K562 (cell line): ENCODE results near the gene PSMG3. TPM values are rescaled to one million over a fixed set of nuclear protein-coding genes. Genes with fewer than 3 reads are reported as not detected.
A peak's percentile ranks its signal among the peaks of the same experiment; 100 is the strongest.

Experiments used
- BCL6 ChIP-seq: fragments of 250-450 bp; sonication (Bioruptor Pico); IDR thresholded peaks from 2 replicates; pipeline ENCODE4 v1.4.0; 2020
- CREB3L1 ChIP-seq: fragments of 450-650 bp; IDR thresholded peaks from 2 replicates; pipeline ENCODE4 v1.6.1; 2014; ENCODE audit warnings: low read depth, mild to moderate bottlenecking, moderate library complexity, borderline replicate concordance
- CTCFL ChIP-seq: IDR thresholded peaks from 2 replicates; pipeline ENCODE4 v1.6.1; 2011; ENCODE audit warnings: borderline replicate concordance, low read depth, mild to moderate bottlenecking, moderate library complexity, low read length; ENCODE audit not compliant: insufficient read depth, poor library complexity, severe bottlenecking
- ILK ChIP-seq: fragments of 450-650 bp; IDR thresholded peaks from 2 replicates; pipeline ENCODE4 v1.6.1; 2016; ENCODE audit warnings: missing genetic modification characterization, low read depth, mild to moderate bottlenecking, missing compliant biosample characterization, moderate library complexity, borderline replicate concordance
- MBD2 ChIP-seq: sonication (generic); IDR thresholded peaks from 2 replicates; pipeline ENCODE4 v1.6.1; 2016; ENCODE audit warnings: low read depth, borderline replicate concordance
- MCM7 ChIP-seq, 2 experiments: fragments of 450-650 bp; IDR thresholded peaks; 2 replicates each; pipeline ENCODE4 v1.6.1; 2016 to 2018
- MTA3 ChIP-seq: fragments of 450-650 bp; formaldehyde crosslinking; IDR thresholded peaks from 2 replicates; pipeline ENCODE4 v1.6.1; 2017; ENCODE audit warnings: mild to moderate bottlenecking, borderline replicate concordance
- PHF8 ChIP-seq: fragments of 200-600 bp; sonication (generic); IDR thresholded peaks from 2 replicates; pipeline ENCODE4 v1.6.1; 2012; ENCODE audit warnings: mixed run types, mild to moderate bottlenecking, inconsistent platforms, low read length, moderate library complexity, borderline replicate concordance
- RNF2 ChIP-seq: sonication (generic); IDR thresholded peaks from 2 replicates; pipeline ENCODE4 v1.6.1; 2016
- SIN3A ChIP-seq, 2 experiments: fragments of 150-350 bp in 1 of 2; IDR thresholded peaks; 2 replicates each; pipeline ENCODE4 v1.6.1; 2011 to 2016; ENCODE audit warnings: borderline replicate concordance in 2 of 2, low read depth in 2 of 2, low read length in 2 of 2, mild to moderate bottlenecking in 2 of 2, moderate library complexity in 2 of 2; ENCODE audit not compliant: control insufficient read depth in 1 of 2
- SIRT6 ChIP-seq: IDR thresholded peaks from one replicate; pipeline ENCODE4 v1.6.1; 2012; ENCODE audit warnings: low read depth, mild to moderate bottlenecking, control low read depth, inconsistent platforms, low read length, moderate library complexity
- SMC3 ChIP-seq: conservative IDR thresholded peaks from 2 replicates; pipeline ENCODE4 v1.6.1; 2011; ENCODE audit warnings: low read depth, low read length, improper control_type of control experiment; ENCODE audit not compliant: insufficient read depth
- STAT5A ChIP-seq: IDR thresholded peaks from 2 replicates; pipeline ENCODE4 v1.6.1; 2012; ENCODE audit warnings: low read length, inconsistent platforms, borderline replicate concordance
- TAF15 ChIP-seq: fragments of 200-400 bp; formaldehyde crosslinking; IDR thresholded peaks from 2 replicates; pipeline ENCODE4 v1.6.1; 2017; ENCODE audit warnings: mild to moderate bottlenecking, low read depth, low read length, moderate library complexity
- USF1 ChIP-seq: sonication (generic); formaldehyde crosslinking; IDR thresholded peaks from 2 replicates; pipeline ENCODE4 v1.9.0; 2022; ENCODE audit warnings: mild to moderate bottlenecking, missing genetic modification reagents
- USF2 ChIP-seq: sonication (generic); formaldehyde crosslinking; IDR thresholded peaks from 2 replicates; pipeline ENCODE4 v1.5.0; 2020; ENCODE audit warnings: missing genetic modification reagents
- ZFP1 ChIP-seq: fragments of 450-650 bp; formaldehyde crosslinking; IDR thresholded peaks from 2 replicates; pipeline ENCODE4 v1.4.0; 2020; ENCODE audit warnings: mild to moderate bottlenecking, mixed read lengths
- ZNF140 ChIP-seq: fragments of 250-450 bp; sonication (Bioruptor Pico); IDR thresholded peaks from 2 replicates; pipeline ENCODE4 v1.8.0; 2021; ENCODE audit warnings: moderate library complexity, mild to moderate bottlenecking, inconsistent platforms
- ZNF41 ChIP-seq: fragments of 250-450 bp; sonication (Bioruptor Pico); conservative IDR thresholded peaks from 2 replicates; pipeline ENCODE4 v1.4.0; 2020; ENCODE audit warnings: mild to moderate bottlenecking
- ZNF445 ChIP-seq: fragments of 250-450 bp; sonication (Bioruptor Pico); IDR thresholded peaks from 2 replicates; pipeline ENCODE4 v1.4.0; 2020; ENCODE audit warnings: low read depth, mild to moderate bottlenecking, moderate library complexity
- ZNF655 ChIP-seq: fragments of 250-450 bp; sonication (Bioruptor Pico); IDR thresholded peaks from 2 replicates; pipeline ENCODE4 v1.5.0; 2021
- ZZZ3 ChIP-seq: fragments of 450-650 bp; IDR thresholded peaks from 2 replicates; pipeline ENCODE4 v1.6.1; 2016; ENCODE audit warnings: antibody characterized with exemption, mild to moderate bottlenecking, moderate library complexity
- polyA plus RNA-seq, 8 experiments: library from polyadenylated mRNA; depleted of rRNA in 4 of 8; stranded (reverse) in 5 of 8; unstranded in 3 of 8; fragments of >200 nt; fragmentation: Nextera tagmentation in 2 of 8; fragmentation: Illumina TruSeq in 1 of 8; extraction: Ambion mirVana in 2 of 8; extraction: Trizol in 1 of 8; gene quantifications; 2 replicates each; pipeline versions ENCODE4 v1.2.1 to v1.2.3, GENCODE V29; 2011 to 2014; ENCODE audit warnings: inconsistent platforms in 1 of 8, missing spikeins in 1 of 8
- total RNA-seq, 7 experiments: library from RNA; depleted of rRNA in 6 of 7; stranded (reverse); fragments of >200 nt in 6 of 7; fragmentation: Illumina TruSeq in 2 of 7; extraction: Trizol in 2 of 7; gene quantifications; 2 replicates each; pipeline versions ENCODE4 v1.2.1 to v1.2.3, GENCODE V29; 2011 to 2021; ENCODE audit warnings: low replicate concordance in 1 of 7

Gene PSMG3
- total and polyA plus RNA-seq, 9 of the 15 experiments (the other 6 are each of a cell fraction or from before 2014, with no cell fraction given), result 34.8 to 122 (median 80.1) TPM

GRCh38 chr7:1569833-1570632, at the start of gene PSMG3 (continued):
- TF ChIP-seq USF2 (CRISPR knock-in tag), result no peak
- no peak for TF ChIP-seq ZNF445 (CRISPR knock-in tag)
- TF ChIP-seq MCM7 (IDR thresholded peaks at IDR 0.05), result no peak
- no peak for TF ChIP-seq SMC3
- no peak for TF ChIP-seq BCL6 (CRISPR knock-in tag)
- peak; percentile 67 for TF ChIP-seq RNF2
- peak; percentile 65; the same call in 1 of the 2 replicates for TF ChIP-seq MBD2
- no peak for TF ChIP-seq ZNF41 (CRISPR knock-in tag)
- no peak for TF ChIP-seq ZNF655 (CRISPR knock-in tag)
- TF ChIP-seq SIN3A (IDR thresholded peaks at IDR 0.05; ENCODE audit: borderline replicate concordance in 2 of 2, control insufficient read depth in 1 of 2, low read depth in 2 of 2, low read length in 2 of 2), result peak in 1 of 2 experiments; percentile 51; a peak in 2 of 4 replicates
- TF ChIP-seq TAF15, result no peak
- no peak for TF ChIP-seq ILK
- TF ChIP-seq STAT5A, result no peak
- peak; percentile 95 for TF ChIP-seq MTA3
- no peak for TF ChIP-seq ZZZ3
- no peak for TF ChIP-seq SIRT6
- no peak for TF ChIP-seq ZNF140
- TF ChIP-seq CREB3L1, result peak; percentile 93
- TF ChIP-seq ZFP1 (CRISPR knock-in tag), result no peak
- no peak for TF ChIP-seq USF1 (CRISPR knock-in tag)
- peak; percentile 54 for TF ChIP-seq CTCFL
- peak; percentile 83 for TF ChIP-seq PHF8
